IMR-90 (cell line): ENCODE data around the gene PROB1. TPM values are rescaled to one million over a fixed set of nuclear protein-coding genes. Genes with fewer than 3 reads are reported as not detected.

Experiments used
- ATAC-seq: fragments of 200-7000 bp; cut with Tn5 transposase; 2 replicates; pipeline ENCODE4 v1.9.1; 2020; ENCODE audit warnings: low read depth, mild to moderate bottlenecking, moderate library complexity
- BruUV-seq: library from RNA; stranded (reverse); fragments of 400-500 nt; replicated peaks from 2 replicates; lab custom pipeline; 2021; lab: Mats Ljungman, UMichigan
- CTCF ChIA-PET: fragments of 300-600 bp; formaldehyde crosslinking; extraction: SDS; loops from one replicate; lab custom pipeline; 2021; ENCODE audit warnings: antibody characterized with exemption; lab: Yijun Ruan, JAX
- POLR2A ChIA-PET: fragments of 300-600 bp; sonication (Branson Sonifier 250); formaldehyde crosslinking; loops from one replicate; lab custom pipeline; 2022; ENCODE audit warnings: antibody characterized with exemption; ENCODE audit not compliant: unreplicated experiment; lab: Charles Lee
- DNase-seq: peaks from one replicate; pipeline ENCODE4 v3.0.0; 2013
- H2AFZ ChIP-seq: replicated peaks from 2 replicates; pipeline ENCODE3; 2013; ENCODE audit warnings: low read length, mild to moderate bottlenecking; ENCODE audit not compliant: poor library complexity
- H2AK5ac ChIP-seq: 2 replicates; pipeline ENCODE4 v1.6.1; 2013; ENCODE audit warnings: low read depth, low read length, inconsistent platforms
- H2AK9ac ChIP-seq: replicated peaks from 2 replicates; pipeline ENCODE3; 2013; ENCODE audit warnings: mild to moderate bottlenecking, low read depth, low read length, moderate library complexity; ENCODE audit not compliant: poor library complexity
- H2BK120ac ChIP-seq: 2 replicates; pipeline ENCODE4 v1.6.1; 2013; ENCODE audit warnings: low read depth, low read length, inconsistent platforms
- H2BK15ac ChIP-seq: 3 replicates; pipeline ENCODE4 v1.6.1; 2013; ENCODE audit warnings: low read depth, low read length, inconsistent platforms
- H2BK20ac ChIP-seq: 2 replicates; pipeline ENCODE4 v1.6.1; 2013; ENCODE audit warnings: low read depth, mild to moderate bottlenecking, inconsistent platforms, low read length, moderate library complexity
- H2BK5ac ChIP-seq: 2 replicates; pipeline ENCODE4 v1.6.1; 2013; ENCODE audit warnings: mild to moderate bottlenecking, low read depth, low read length, inconsistent platforms; ENCODE audit not compliant: poor library complexity, severe bottlenecking
- H3K14ac ChIP-seq: replicated peaks from 2 replicates; pipeline ENCODE4 v1.6.1; 2013; ENCODE audit warnings: low read depth, low read length, inconsistent platforms
- H3K18ac ChIP-seq: 2 replicates; pipeline ENCODE4 v1.6.1; 2013; ENCODE audit warnings: low read depth, low read length, control low read depth
- H3K23ac ChIP-seq: 2 replicates; pipeline ENCODE4 v1.6.1; 2013; ENCODE audit warnings: low read depth, low read length, inconsistent platforms
- H3K27ac ChIP-seq: 2 replicates; pipeline ENCODE4 v1.5.1; 2013; ENCODE audit warnings: mild to moderate bottlenecking, control low read depth, low read length; ENCODE audit not compliant: insufficient read depth
- H3K27me3 ChIP-seq: 2 replicates; pipeline ENCODE4 v1.6.1; 2013; ENCODE audit warnings: low read length; ENCODE audit not compliant: control insufficient read depth, insufficient read depth
- H3K36me3 ChIP-seq: 2 replicates; pipeline ENCODE4 v1.6.1; 2013; ENCODE audit warnings: low read length, mixed read lengths; ENCODE audit not compliant: control insufficient read depth, insufficient read depth
- H3K4ac ChIP-seq: 2 replicates; pipeline ENCODE4 v1.6.1; 2013; ENCODE audit warnings: low read depth, low read length, inconsistent platforms
- H3K4me1 ChIP-seq: 2 replicates; pipeline ENCODE4 v1.6.1; 2013; ENCODE audit warnings: low read length, mixed read lengths; ENCODE audit not compliant: control insufficient read depth, insufficient read depth
- H3K4me2 ChIP-seq: 2 replicates; pipeline ENCODE4 v1.6.1; 2013; ENCODE audit warnings: low read depth, mild to moderate bottlenecking, control low read depth, low read length, moderate library complexity
- H3K4me3 ChIP-seq: 2 replicates; pipeline ENCODE4 v1.5.1; 2013; ENCODE audit warnings: low read depth, mild to moderate bottlenecking, control low read depth, low read length, moderate library complexity; ENCODE audit not compliant: insufficient read depth
- H3K56ac ChIP-seq: 2 replicates; pipeline ENCODE4 v1.6.1; 2013; ENCODE audit warnings: low read length, inconsistent platforms; ENCODE audit not compliant: insufficient read depth; ENCODE audit errors: extremely low read depth
- H3K79me1 ChIP-seq, 2 experiments: 2 replicates each; pipeline ENCODE4 v1.6.1; 2013; ENCODE audit warnings: low read length in 2 of 2, inconsistent platforms in 1 of 2, low read depth in 1 of 2
- H3K9ac ChIP-seq: 2 replicates; pipeline ENCODE4 v1.6.1; 2013; ENCODE audit warnings: low read depth, low read length, control low read depth
- H3K9me1 ChIP-seq: 2 replicates; pipeline ENCODE4 v1.6.1; 2013; ENCODE audit warnings: low read length, inconsistent platforms; ENCODE audit not compliant: insufficient read depth
- H3K9me3 ChIP-seq: 2 replicates; pipeline ENCODE4 v1.6.1; 2013; ENCODE audit warnings: low read length; ENCODE audit not compliant: control insufficient read depth, insufficient read depth
- H4K20me1 ChIP-seq: 2 replicates; pipeline ENCODE4 v1.6.1; 2013; ENCODE audit warnings: low read length, inconsistent platforms; ENCODE audit not compliant: insufficient read depth
- H4K5ac ChIP-seq: 2 replicates; pipeline ENCODE4 v1.6.1; 2013; ENCODE audit warnings: mild to moderate bottlenecking, low read depth, low read length, control low read depth
- H4K8ac ChIP-seq, 2 experiments: 2 replicates each; pipeline ENCODE4 v1.6.1; 2013; ENCODE audit warnings: low read depth in 2 of 2, low read length in 2 of 2, control low read depth in 1 of 2, inconsistent platforms in 1 of 2
- H4K91ac ChIP-seq: 2 replicates; pipeline ENCODE4 v1.6.1; 2013; ENCODE audit warnings: low read depth, low read length, inconsistent platforms; ENCODE audit not compliant: insufficient read depth
- BHLHE40 ChIP-seq: fragments of 150-350 bp; IDR thresholded peaks from 2 replicates; pipeline ENCODE4 v1.6.1; 2016; ENCODE audit warnings: mild to moderate bottlenecking, low read depth, low read length
- CEBPB ChIP-seq: IDR thresholded peaks from 2 replicates; pipeline ENCODE4 v1.6.1; 2012; ENCODE audit warnings: low read depth, low read length, improper control_type of control experiment
- CHD1 ChIP-seq: IDR thresholded peaks from 2 replicates; pipeline ENCODE4 v1.6.1; 2012; ENCODE audit warnings: low read depth, low read length, improper control_type of control experiment
- FOS ChIP-seq: fragments of 150-350 bp; IDR thresholded peaks from 2 replicates; pipeline ENCODE4 v1.6.1; 2016; ENCODE audit warnings: low read depth, low read length
- MAFK ChIP-seq: IDR thresholded peaks from 2 replicates; pipeline ENCODE4 v1.6.1; 2012; ENCODE audit warnings: low read depth, low read length, improper control_type of control experiment
- MAZ ChIP-seq: IDR thresholded peaks from 2 replicates; pipeline ENCODE4 v1.6.1; 2012; ENCODE audit warnings: low read depth, mild to moderate bottlenecking, low read length, improper control_type of control experiment, moderate library complexity, borderline replicate concordance
- MXI1 ChIP-seq: IDR thresholded peaks from 2 replicates; pipeline ENCODE4 v1.6.1; 2012; ENCODE audit warnings: low read depth, mild to moderate bottlenecking, low read length, moderate library complexity, borderline replicate concordance
- NFE2L2 ChIP-seq: fragments of 150-350 bp; IDR thresholded peaks from 2 replicates; pipeline ENCODE4 v1.6.1; 2016; ENCODE audit warnings: low read depth, mild to moderate bottlenecking, low read length
- POLR2A ChIP-seq: IDR thresholded peaks from 2 replicates; pipeline ENCODE4 v1.6.1; 2012; ENCODE audit warnings: mild to moderate bottlenecking, low read depth, low read length
- RAD21 ChIP-seq: IDR thresholded peaks from 2 replicates; pipeline ENCODE4 v1.6.1; 2012; ENCODE audit warnings: low read length, improper control_type of control experiment
- RCOR1 ChIP-seq: IDR thresholded peaks from 2 replicates; pipeline ENCODE4 v1.6.1; 2012; ENCODE audit warnings: mild to moderate bottlenecking, low read length, improper control_type of control experiment; ENCODE audit not compliant: insufficient replicate concordance
- RFX5 ChIP-seq: IDR thresholded peaks from 2 replicates; pipeline ENCODE4 v1.8.0; 2012; ENCODE audit warnings: low read depth, mild to moderate bottlenecking, low read length, moderate library complexity
- SMC3 ChIP-seq: fragments of 150-350 bp; IDR thresholded peaks from 2 replicates; pipeline ENCODE4 v1.6.1; 2016; ENCODE audit warnings: low read depth, mild to moderate bottlenecking, antibody characterized with exemption, low read length, moderate library complexity
- WGBS, 2 experiments: methylation state at CpG; one replicate each; pipeline versions ENCODE4 v1.1.5 to v1.1.7; 2013; ENCODE audit warnings: missing lambda C conversion rate in 2 of 2; ENCODE audit not compliant: insufficient read length in 1 of 2; ENCODE audit errors: extremely low coverage in 2 of 2; 5-methylcytosine and 5-hydroxymethylcytosine counted together
- dilution Hi-C: fragments of 300-500 bp; cut with HindIII; formaldehyde crosslinking; loops from one replicate; pipeline ENCODE4 v1.14.3; 2018; ENCODE audit warnings: low sequenced_read_pairs; ENCODE audit not compliant: unreplicated experiment
- in situ Hi-C: fragments of 300-500 bp; cut with MboI; formaldehyde crosslinking; loops from 3 replicates; pipeline ENCODE4 v1.14.3; 2019; ENCODE audit warnings: low sequenced_read_pairs, inconsistent platforms, mixed read lengths
- intact Hi-C: fragments of 100-400 bp; cut with micrococcal nuclease; formaldehyde crosslinking; loops from 2 replicates; pipeline ENCODE4 v1.10.0; 2022
- polyA plus RNA-seq, 3 experiments: library from polyadenylated mRNA; depleted of rRNA; stranded (reverse); fragments of >200 nt; gene quantifications; 2 replicates each; pipeline ENCODE4 v1.2.3, GENCODE V29; 2012; ENCODE audit warnings: low replicate concordance in 1 of 3
- total RNA-seq: library from RNA; depleted of rRNA; stranded (reverse); fragments of >200 nt; gene quantifications from 2 replicates; pipeline ENCODE4 v1.2.3, GENCODE V29; 2012
- TF ChIP-seq, protein P1 (sequence below): conservative IDR thresholded peaks from 2 replicates; pipeline ENCODE4 v1.5.1; 2012; ENCODE audit warnings: mild to moderate bottlenecking, low read depth, low read length, improper control_type of control experiment
- TF ChIP-seq, protein P2 (sequence below): fragments of 150-350 bp; IDR thresholded peaks from 2 replicates; pipeline ENCODE4 v1.6.1; 2017; ENCODE audit warnings: mild to moderate bottlenecking, antibody characterized with exemption, low read length, low read depth
- TF ChIP-seq, protein P3 (sequence below): fragments of 150-350 bp; IDR thresholded peaks from 2 replicates; pipeline ENCODE4 v1.6.1; 2016; ENCODE audit warnings: low read depth, mild to moderate bottlenecking, low read length, moderate library complexity, borderline replicate concordance

Gene PROB1
- total and polyA plus RNA-seq, 2 of the 4 experiments (the other 2 are of a cell fraction) = under 0.01 to 0.38 TPM

DNA sequence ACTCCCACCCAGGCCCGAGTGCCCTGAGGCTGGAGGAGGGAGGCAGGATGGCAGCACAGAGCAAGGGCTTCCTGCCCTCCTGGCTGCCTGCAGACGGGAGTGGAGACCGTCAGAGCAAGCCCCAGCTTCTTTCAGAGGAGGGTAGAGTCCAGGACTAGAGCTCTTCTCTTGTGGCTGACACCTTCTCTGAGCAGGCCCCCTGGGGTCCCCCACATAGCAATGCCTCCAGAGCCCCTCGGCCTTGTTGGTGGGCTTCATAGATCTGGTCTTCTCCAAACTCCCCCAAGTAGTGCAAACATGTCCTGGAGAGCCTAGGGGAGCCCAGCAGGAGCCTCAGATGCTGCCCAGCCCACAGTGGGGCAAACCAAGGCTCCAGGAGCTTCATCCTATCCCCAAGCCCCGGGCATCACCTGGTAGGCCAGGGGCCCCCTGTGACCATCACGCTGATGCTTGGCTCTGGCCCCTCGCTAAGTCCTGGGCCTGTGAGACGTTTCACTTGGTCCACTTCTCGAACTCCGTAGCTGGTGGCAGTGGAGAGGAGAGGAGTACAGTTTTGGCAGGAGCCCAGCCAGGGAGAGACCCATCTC lies 7.2 kb downstream of the PROB1 start:
- no peaks in the 10 kb centered on the region for H3K79me1 ChIP-seq
- ATAC-seq (no peak), DNase-seq (no peak)
- no peak overlapping the region for H3K4ac ChIP-seq
- no peak overlapping the region for H4K8ac ChIP-seq
- H3K14ac ChIP-seq = no peak overlapping the region
- H4K91ac ChIP-seq = no peak overlapping the region
- no peak overlapping the region for H3K18ac ChIP-seq
- BruUV-seq = no TSS peak
- H2AK9ac ChIP-seq = no peak overlapping the region
- H2BK20ac ChIP-seq = no peak overlapping the region
- CTCF ChIA-PET = no interaction called here
- no peaks in the 10 kb centered on the region for H3K36me3 ChIP-seq
- 88% methylated on average over 3 of the region's 10 CpGs; no CpG with 5 or more reads in 1 of the 2 experiments for WGBS, 2 experiments
- H3K56ac ChIP-seq = no peak overlapping the region
- in situ Hi-C loops = no loop called here
- H3K9me3 ChIP-seq = no peaks in the 10 kb centered on the region; the same call in 1 of the 2 replicates
- no peak overlapping the region for H3K9ac ChIP-seq
- H3K4me1 ChIP-seq = peaks cover 7% of the 10 kb centered on the region
- H2AFZ ChIP-seq = peak overlapping the region; percentile 85
- H3K27me3 ChIP-seq = peaks cover 3% of the 10 kb centered on the region
- intact Hi-C loops = no loop called here
- no peak overlapping the region for H2BK15ac ChIP-seq
- no peak overlapping the region for H2BK120ac ChIP-seq
- H4K20me1 ChIP-seq = no peaks in the 10 kb centered on the region
- no peak overlapping the region for H3K4me3 ChIP-seq
- no peak overlapping the region for H2BK5ac ChIP-seq
- no peak overlapping the region for H3K4me2 ChIP-seq
- H3K9me1 ChIP-seq = no peaks in the 10 kb centered on the region
- no peak overlapping the region for H3K27ac ChIP-seq
- no peak overlapping the region for H4K5ac ChIP-seq
- 0 out of 2 replicates have a peak overlapping the region, but pooled peaks have one; percentile 68 for H2AK5ac ChIP-seq
- TF ChIP-seq RFX5 (no peak), RAD21 (no peak), MAZ (no peak), RCOR1 (no peak), POLR2A (no peak), MAFK (no peak), CHD1 (no peak), CEBPB (no peak), MXI1 (no peak), BHLHE40 (no peak), FOS (no peak), NFE2L2 (no peak), SMC3 (no peak)
- TF ChIP-seq, protein P1, sequence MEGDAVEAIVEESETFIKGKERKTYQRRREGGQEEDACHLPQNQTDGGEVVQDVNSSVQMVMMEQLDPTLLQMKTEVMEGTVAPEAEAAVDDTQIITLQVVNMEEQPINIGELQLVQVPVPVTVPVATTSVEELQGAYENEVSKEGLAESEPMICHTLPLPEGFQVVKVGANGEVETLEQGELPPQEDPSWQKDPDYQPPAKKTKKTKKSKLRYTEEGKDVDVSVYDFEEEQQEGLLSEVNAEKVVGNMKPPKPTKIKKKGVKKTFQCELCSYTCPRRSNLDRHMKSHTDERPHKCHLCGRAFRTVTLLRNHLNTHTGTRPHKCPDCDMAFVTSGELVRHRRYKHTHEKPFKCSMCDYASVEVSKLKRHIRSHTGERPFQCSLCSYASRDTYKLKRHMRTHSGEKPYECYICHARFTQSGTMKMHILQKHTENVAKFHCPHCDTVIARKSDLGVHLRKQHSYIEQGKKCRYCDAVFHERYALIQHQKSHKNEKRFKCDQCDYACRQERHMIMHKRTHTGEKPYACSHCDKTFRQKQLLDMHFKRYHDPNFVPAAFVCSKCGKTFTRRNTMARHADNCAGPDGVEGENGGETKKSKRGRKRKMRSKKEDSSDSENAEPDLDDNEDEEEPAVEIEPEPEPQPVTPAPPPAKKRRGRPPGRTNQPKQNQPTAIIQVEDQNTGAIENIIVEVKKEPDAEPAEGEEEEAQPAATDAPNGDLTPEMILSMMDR = no peak
- TF ChIP-seq, protein P2, sequence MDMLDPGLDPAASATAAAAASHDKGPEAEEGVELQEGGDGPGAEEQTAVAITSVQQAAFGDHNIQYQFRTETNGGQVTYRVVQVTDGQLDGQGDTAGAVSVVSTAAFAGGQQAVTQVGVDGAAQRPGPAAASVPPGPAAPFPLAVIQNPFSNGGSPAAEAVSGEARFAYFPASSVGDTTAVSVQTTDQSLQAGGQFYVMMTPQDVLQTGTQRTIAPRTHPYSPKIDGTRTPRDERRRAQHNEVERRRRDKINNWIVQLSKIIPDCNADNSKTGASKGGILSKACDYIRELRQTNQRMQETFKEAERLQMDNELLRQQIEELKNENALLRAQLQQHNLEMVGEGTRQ = no peak
- TF ChIP-seq, protein P3, sequence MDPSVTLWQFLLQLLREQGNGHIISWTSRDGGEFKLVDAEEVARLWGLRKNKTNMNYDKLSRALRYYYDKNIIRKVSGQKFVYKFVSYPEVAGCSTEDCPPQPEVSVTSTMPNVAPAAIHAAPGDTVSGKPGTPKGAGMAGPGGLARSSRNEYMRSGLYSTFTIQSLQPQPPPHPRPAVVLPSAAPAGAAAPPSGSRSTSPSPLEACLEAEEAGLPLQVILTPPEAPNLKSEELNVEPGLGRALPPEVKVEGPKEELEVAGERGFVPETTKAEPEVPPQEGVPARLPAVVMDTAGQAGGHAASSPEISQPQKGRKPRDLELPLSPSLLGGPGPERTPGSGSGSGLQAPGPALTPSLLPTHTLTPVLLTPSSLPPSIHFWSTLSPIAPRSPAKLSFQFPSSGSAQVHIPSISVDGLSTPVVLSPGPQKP = no peak
- H3K23ac ChIP-seq = no peak overlapping the region
- POLR2A ChIA-PET = no interaction called here
- dilution Hi-C loops = no loop called here
